HEK293 (cell line): ENCODE measurements around the gene FOXF2.

Experiments
- CTCF ChIA-PET: fragments of 350-600 bp; formaldehyde crosslinking; extraction: SDS; loops from one replicate; lab custom pipeline; 2021; ENCODE audit warnings: antibody characterized with exemption; lab: Yijun Ruan, JAX
- POLR2A ChIA-PET: fragments of 300-600 bp; formaldehyde crosslinking; extraction: SDS; loops from one replicate; lab custom pipeline; 2020; ENCODE audit warnings: antibody characterized with exemption, inconsistent platforms; lab: Yijun Ruan, JAX
- H3K27ac ChIP-seq: fragments of 200-500 bp; sonication (Bioruptor generic); 2 replicates; pipeline ENCODE4 v1.5.1; 2014; ENCODE audit warnings: low read depth, low read length, control low read depth, inconsistent platforms; ENCODE audit errors: extremely low read depth
- H3K36me3 ChIP-seq, 2 experiments: fragments of 200-500 bp in 1 of 2; sonication (Bioruptor generic) in 1 of 2; 1 replicate in 1 of 2; 2 replicates in 1 of 2; pipeline ENCODE4 v1.5.1; 2014 to 2017; ENCODE audit warnings: inconsistent platforms in 2 of 2, low read length in 2 of 2; ENCODE audit not compliant: control insufficient read depth in 2 of 2, insufficient read depth in 1 of 2
- H3K4me1 ChIP-seq: fragments of 200-500 bp; sonication (Bioruptor generic); 2 replicates; pipeline ENCODE4 v1.5.1; 2014; ENCODE audit warnings: mild to moderate bottlenecking, low read length, inconsistent platforms; ENCODE audit not compliant: control insufficient read depth, insufficient read depth
- H3K4me3 ChIP-seq: 2 replicates; pipeline ENCODE4 v1.5.1; 2011; ENCODE audit warnings: low read depth, mild to moderate bottlenecking, control low read depth, low read length, moderate library complexity
- H3K9me3 ChIP-seq: fragments of 200-500 bp; sonication (Bioruptor generic); 2 replicates; pipeline ENCODE4 v1.5.1; 2014; ENCODE audit warnings: low read depth, low read length, inconsistent platforms; ENCODE audit not compliant: control insufficient read depth, insufficient read depth
- CTCF ChIP-seq: fragments of 450-650 bp; formaldehyde crosslinking; IDR thresholded peaks from 2 replicates; pipeline ENCODE4 v1.5.1; 2016; ENCODE audit warnings: missing biosample characterization, missing genetic modification characterization
- HOXC10 ChIP-seq: sonication (generic); formaldehyde crosslinking; IDR thresholded peaks from 2 replicates; pipeline ENCODE4 v1.8.1; 2023; ENCODE audit warnings: mild to moderate bottlenecking, missing genetic modification reagents
- HOXD13 ChIP-seq: sonication (generic); formaldehyde crosslinking; IDR thresholded peaks from 2 replicates; pipeline ENCODE4 v1.8.0; 2022; ENCODE audit warnings: missing genetic modification reagents, borderline replicate concordance
- PRDM10 ChIP-seq: fragments of 450-650 bp; formaldehyde crosslinking; IDR thresholded peaks from 2 replicates; pipeline ENCODE4 v1.5.1; 2016; ENCODE audit warnings: missing biosample characterization, missing genetic modification characterization
- ZBTB44 ChIP-seq: fragments of 450-650 bp; IDR thresholded peaks from 2 replicates; pipeline ENCODE4 v1.5.1; 2018; ENCODE audit warnings: missing biosample characterization, mild to moderate bottlenecking, missing genetic modification characterization
- ZFP3 ChIP-seq: fragments of 450-650 bp; formaldehyde crosslinking; IDR thresholded peaks from 2 replicates; pipeline ENCODE4 v1.5.1; 2016; ENCODE audit warnings: low read depth, missing biosample characterization, missing genetic modification characterization
- ZNF114 ChIP-seq: fragments of 450-650 bp; formaldehyde crosslinking; IDR thresholded peaks from 2 replicates; pipeline ENCODE4 v1.5.0; 2017; ENCODE audit warnings: missing biosample characterization, missing genetic modification characterization
- ZNF132 ChIP-seq: fragments of 450-650 bp; formaldehyde crosslinking; IDR thresholded peaks from 2 replicates; pipeline ENCODE4 v1.5.1; 2017; ENCODE audit warnings: missing biosample characterization, missing genetic modification characterization, borderline replicate concordance
- ZNF169 ChIP-seq: fragments of 450-650 bp; formaldehyde crosslinking; IDR thresholded peaks from 2 replicates; pipeline ENCODE4 v1.5.1; 2016; ENCODE audit warnings: missing biosample characterization, missing genetic modification characterization
- ZNF248 ChIP-seq: fragments of 450-650 bp; formaldehyde crosslinking; IDR thresholded peaks from 2 replicates; pipeline ENCODE4 v1.5.1; 2017; ENCODE audit warnings: missing biosample characterization, missing genetic modification characterization
- ZNF274 ChIP-seq, 2 experiments: fragments of 200-500 bp in 1 of 2; fragments of 450-650 bp in 1 of 2; sonication (Bioruptor generic) in 1 of 2; formaldehyde crosslinking in 1 of 2; IDR thresholded peaks; 2 replicates each; pipeline versions ENCODE4 v1.5.1 to v1.6.1; 2014 to 2016; ENCODE audit warnings: borderline replicate concordance in 1 of 2, inconsistent platforms in 1 of 2, low read length in 1 of 2, missing biosample characterization in 1 of 2, missing genetic modification characterization in 1 of 2
- ZNF311 ChIP-seq: fragments of 450-650 bp; formaldehyde crosslinking; IDR thresholded peaks from 2 replicates; pipeline ENCODE4 v1.5.1; 2017; ENCODE audit warnings: missing biosample characterization, missing genetic modification characterization, borderline replicate concordance
- ZNF530 ChIP-seq: fragments of 450-650 bp; formaldehyde crosslinking; IDR thresholded peaks from 2 replicates; pipeline ENCODE4 v1.5.1; 2016; ENCODE audit warnings: low read depth, missing biosample characterization, missing genetic modification characterization
- ZNF654 ChIP-seq: fragments of 450-650 bp; formaldehyde crosslinking; IDR thresholded peaks from 2 replicates; pipeline ENCODE4 v1.5.1; 2016; ENCODE audit warnings: low read depth, missing biosample characterization, missing genetic modification characterization
- ZNF677 ChIP-seq: fragments of 450-650 bp; IDR thresholded peaks from 2 replicates; pipeline ENCODE4 v1.5.0; 2018; ENCODE audit warnings: missing biosample characterization, mild to moderate bottlenecking, missing genetic modification characterization, moderate library complexity
- ZNF701 ChIP-seq: fragments of 450-650 bp; formaldehyde crosslinking; IDR thresholded peaks from 2 replicates; pipeline ENCODE4 v1.5.1; 2016; ENCODE audit warnings: missing biosample characterization, missing genetic modification characterization
- ZNF777 ChIP-seq: fragments of 450-650 bp; formaldehyde crosslinking; IDR thresholded peaks from 2 replicates; pipeline ENCODE4 v1.5.1; 2017; ENCODE audit warnings: missing biosample characterization, missing genetic modification characterization, borderline replicate concordance
- ZNF785 ChIP-seq: fragments of 450-650 bp; formaldehyde crosslinking; IDR thresholded peaks from 2 replicates; pipeline ENCODE4 v1.5.1; 2016; ENCODE audit warnings: missing biosample characterization, missing genetic modification characterization
- ZNF792 ChIP-seq: fragments of 450-650 bp; formaldehyde crosslinking; IDR thresholded peaks from 2 replicates; pipeline ENCODE4 v1.5.1; 2016; ENCODE audit warnings: missing biosample characterization, missing genetic modification characterization

Gene FOXF2

GRCh38 chr6:1379017-1379787 lies 10.2 kb upstream of the FOXF2 start (continued):
- TF ChIP-seq PRDM10 (tag by site-specific recombination) (no peak), ZNF792 (tag by site-specific recombination) (no peak), ZNF677 (tag by site-specific recombination) (no peak), ZNF530 (no peak)

- Histone ChIP-seq H3K9me3 (no peaks in the 10 kb centered on the region), H3K4me3 (no peak overlapping the region), H3K4me1 (no peaks in the 10 kb centered on the region; the same call in 1 of the 2 replicates), H3K36me3 (no peaks in the 10 kb centered on the region), H3K27ac (no peak overlapping the region)
- ChIA-PET CTCF (interaction anchor here (0.6 to 2.0 kb wide), 3 partner anchors 42 to 486 kb away, joined by 3 to 23 read pairs (median 3); no protein-coding TSS in a partner anchor), POLR2A (no interaction called here)
- no peak for TF ChIP-seq ZNF311 (tag by site-specific recombination)
Observed at GRCh38 chr6:1379788-1380147, 9.6 kb upstream of the FOXF2 start.

GRCh38 chr6:1380625-1381427 lies 8.6 kb upstream of the FOXF2 start:
- H3K27ac ChIP-seq, result no peak overlapping the region
- no peaks in the 10 kb centered on the region; the same call in 1 of the 2 replicates for H3K4me1 ChIP-seq
- no peaks in the 10 kb centered on the region for H3K9me3 ChIP-seq
- POLR2A ChIA-PET, result interaction anchor here (0.7 to 1.2 kb wide), 2 partner anchors 11 to 562 kb away, joined by 3 read pairs; no protein-coding TSS in a partner anchor
- CTCF ChIA-PET, result interaction anchor here (0.6 to 2.0 kb wide), 26 partner anchors 10 to 1019 kb away, joined by 3 to 23 read pairs (median 4); no protein-coding TSS in a partner anchor
- no peak overlapping the region for H3K4me3 ChIP-seq
- TF ChIP-seq HOXC10 (CRISPR knock-in tag) (no peak), ZNF169 (tag by site-specific recombination) (no peak), ZNF777 (tag by site-specific recombination) (no peak), ZNF274 (IDR thresholded peaks at IDR 0.05; ENCODE audit: low read length) (no peak), ZNF274 (tag by site-specific recombination; IDR thresholded peaks at IDR 0.05; ENCODE audit: borderline replicate concordance) (no peak), ZBTB44 (tag by site-specific recombination) (no peak), CTCF (tag by site-specific recombination) (no peak), ZNF248 (tag by site-specific recombination) (no peak), HOXD13 (no peak), ZFP3 (no peak), ZNF311 (tag by site-specific recombination) (no peak), ZNF114 (tag by site-specific recombination) (no peak), ZNF132 (tag by site-specific recombination) (no peak), ZNF654 (tag by site-specific recombination) (no peak), ZNF701 (no peak), ZNF785 (tag by site-specific recombination) (no peak)
- H3K36me3 ChIP-seq, result no peaks in the 10 kb centered on the region
